Stimulated activated CD4-positive, alpha-beta T cell treated with anti-CD3 and anti-CD28 coated beads, Interleukin-12 subunit alpha, Interleukin-12 subunit beta, amount 100 ng/mL, for 4 hours (primary cell): ENCODE results near the gene PFKP.
"Not testable (repeated sequence)": the region's sequence is repeated elsewhere in the genome, so short reads cannot be mapped to it uniquely, and the experiment has no call there.

Experiments used
- DNase-seq: peaks from one replicate; pipeline ENCODE4 v3.0.0-alpha.2; 2020

The PFKP gene

GRCh38 chr10:3048119-3049019 lies 19.0 kb upstream of the PFKP start:
- no peak for DNase-seq

GRCh38 chr10:3051692-3052091 lies 15.7 kb upstream of the PFKP start:
- no peak for DNase-seq

GRCh38 chr10:3053155-3053554 lies 14.2 kb upstream of the PFKP start:
- no peak for DNase-seq

- DNase-seq, result no peak
Observed at GRCh38 chr10:3054183-3054850, 13.0 kb upstream of the PFKP start.

- DNase-seq, result no peak
Observed at GRCh38 chr10:3054851-3055199, 12.5 kb upstream of the PFKP start.

- DNase-seq, result no peak
Observed at GRCh38 chr10:3056280-3057037, 10.9 kb upstream of the PFKP start.

- no peak for DNase-seq
Observed at GRCh38 chr10:3057946-3058345, 9.4 kb upstream of the PFKP start.

GRCh38 chr10:3059974-3060373 lies 7.4 kb upstream of the PFKP start:
- no peak for DNase-seq

GRCh38 chr10:3060481-3060889 lies 6.9 kb upstream of the PFKP start:
- no peak for DNase-seq

- DNase-seq, result not testable (repeated sequence)
Observed at GRCh38 chr10:3061323-3061898, 5.9 kb upstream of the PFKP start.

GRCh38 chr10:3062502-3063186 lies 4.7 kb upstream of the PFKP start:
- DNase-seq, result no peak

- no peak for DNase-seq
Observed at GRCh38 chr10:3064423-3064822, 2.9 kb upstream of the PFKP start.

GRCh38 chr10:3065622-3066021 lies 1.7 kb upstream of the PFKP start:
- DNase-seq, result no peak

- no peak for DNase-seq
Observed at GRCh38 chr10:3066317-3067117, 831 bp upstream of the PFKP start.

- DNase-seq, result peak; percentile 32
Observed at GRCh38 chr10:3067859-3068179, 471 bp downstream of the PFKP start.

- peak; percentile 68 for DNase-seq
Observed at GRCh38 chr10:3068201-3068967, 1.0 kb downstream of the PFKP start.

GRCh38 chr10:3068968-3069737 lies 1.8 kb downstream of the PFKP start:
- DNase-seq, result peak; percentile 31

- DNase-seq, result no peak
Observed at GRCh38 chr10:3069876-3070275, 2.5 kb downstream of the PFKP start.

GRCh38 chr10:3071405-3072198 lies 4.3 kb downstream of the PFKP start:
- no peak for DNase-seq
